DOHH2 (cell line): ENCODE measurements around the gene TCHP.
"Not testable (repeated sequence)": the region's sequence is repeated elsewhere in the genome, so short reads cannot be mapped to it uniquely, and the experiment has no call there.

Source experiments
- H3F3A ChIP-seq: fragments of 200-600 bp; sonication (generic), shearing (Covaris generic); 2 replicates; pipeline ENCODE4 v1.6.0; 2016; ENCODE audit warnings: antibody characterized with exemption, mild to moderate bottlenecking; ENCODE audit not compliant: control insufficient read depth, insufficient read depth
- H3K27ac ChIP-seq: fragments of 200-600 bp; sonication (generic); 2 replicates; pipeline ENCODE4 v1.5.1; 2014; ENCODE audit warnings: low read depth, mild to moderate bottlenecking, low read length, moderate library complexity
- H3K27me3 ChIP-seq: fragments of 200-600 bp; sonication (generic); 2 replicates; pipeline ENCODE4 v1.6.1; 2014; ENCODE audit warnings: mild to moderate bottlenecking, low read length, mixed read lengths; ENCODE audit not compliant: control insufficient read depth
- H3K36me3 ChIP-seq: fragments of 200-600 bp; sonication (generic); 2 replicates; pipeline ENCODE4 v1.6.1; 2014; ENCODE audit warnings: mild to moderate bottlenecking, low read length, moderate library complexity, mixed read lengths; ENCODE audit not compliant: control insufficient read depth
- H3K4me1 ChIP-seq: fragments of 200-600 bp; sonication (generic); 2 replicates; pipeline ENCODE4 v1.6.1; 2014; ENCODE audit warnings: mild to moderate bottlenecking, low read length, mixed read lengths; ENCODE audit not compliant: control insufficient read depth
- H3K4me2 ChIP-seq: fragments of 200-600 bp; sonication (generic); 2 replicates; pipeline ENCODE4 v1.6.0; 2014; ENCODE audit warnings: mild to moderate bottlenecking, low read length, moderate library complexity
- H3K4me3 ChIP-seq: fragments of 200-600 bp; sonication (generic); 2 replicates; pipeline ENCODE4 v1.5.1; 2014; ENCODE audit warnings: mild to moderate bottlenecking, low read length, mixed read lengths
- H3K79me2 ChIP-seq: fragments of 200-600 bp; sonication (generic); 2 replicates; pipeline ENCODE4 v1.6.1; 2014; ENCODE audit warnings: mild to moderate bottlenecking, low read length, mixed read lengths; ENCODE audit not compliant: control insufficient read depth
- H3K9me2 ChIP-seq: fragments of 200-600 bp; sonication (generic); replicated peaks from 2 replicates; pipeline ENCODE4 v1.6.1; 2014; ENCODE audit warnings: mild to moderate bottlenecking, low read length, mixed read lengths; ENCODE audit not compliant: control insufficient read depth
- H3K9me3 ChIP-seq: fragments of 200-600 bp; sonication (generic); 2 replicates; pipeline ENCODE4 v1.6.1; 2014; ENCODE audit warnings: antibody characterized with exemption, low read length, mixed read lengths; ENCODE audit not compliant: control insufficient read depth, insufficient read depth
- H4K20me1 ChIP-seq: fragments of 200-600 bp; sonication (generic); 2 replicates; pipeline ENCODE4 v1.6.0; 2014; ENCODE audit warnings: low read depth, mild to moderate bottlenecking, antibody characterized with exemption, low read length, moderate library complexity; ENCODE audit not compliant: control insufficient read depth, insufficient read depth
- EZH2phosphoT487 ChIP-seq: fragments of 200-600 bp; sonication (generic); IDR thresholded peaks from 2 replicates; pipeline ENCODE4 v1.6.1; 2017; ENCODE audit warnings: borderline replicate concordance, mild to moderate bottlenecking, antibody characterized with exemption, low read length, moderate library complexity, mixed read lengths
- TF ChIP-seq, protein P1 (sequence below): fragments of 200-600 bp; sonication (generic); IDR thresholded peaks from one replicate; pipeline ENCODE4 v1.5.1; 2014; ENCODE audit warnings: antibody characterized with exemption, mild to moderate bottlenecking, low read depth, low read length; ENCODE audit not compliant: poor library complexity, severe bottlenecking

Gene TCHP

DNA sequence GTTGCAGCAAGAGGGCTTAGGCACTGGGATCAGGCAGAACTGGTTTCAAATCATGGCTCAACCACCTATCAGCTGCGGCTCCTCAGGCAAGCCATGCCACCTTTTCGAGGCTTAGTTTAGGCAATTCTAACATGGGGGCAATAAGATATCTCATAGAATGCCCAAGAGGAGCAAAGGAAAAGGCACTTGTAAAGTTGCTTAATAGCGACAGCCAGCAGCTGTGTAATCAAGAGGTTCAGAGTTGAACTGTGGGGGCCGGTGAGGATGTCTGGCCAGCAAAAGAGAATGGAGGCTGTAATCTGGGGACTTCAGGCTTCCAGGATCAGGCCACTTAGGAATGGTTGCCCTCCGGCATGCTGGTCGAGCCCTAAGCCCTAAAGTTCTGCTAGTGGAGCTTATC lies 3.0 kb upstream of the TCHP start:
- peaks cover 9% of the 10 kb centered on the region for H3K36me3 ChIP-seq
- no peak overlapping the region for H3K4me3 ChIP-seq
- H3K4me2 ChIP-seq: no peak overlapping the region
- H4K20me1 ChIP-seq: no peaks in the 10 kb centered on the region
- no peaks in the 10 kb centered on the region for H3K9me3 ChIP-seq
- no peaks in the 10 kb centered on the region for H3K9me2 ChIP-seq
- TF ChIP-seq, protein P1, sequence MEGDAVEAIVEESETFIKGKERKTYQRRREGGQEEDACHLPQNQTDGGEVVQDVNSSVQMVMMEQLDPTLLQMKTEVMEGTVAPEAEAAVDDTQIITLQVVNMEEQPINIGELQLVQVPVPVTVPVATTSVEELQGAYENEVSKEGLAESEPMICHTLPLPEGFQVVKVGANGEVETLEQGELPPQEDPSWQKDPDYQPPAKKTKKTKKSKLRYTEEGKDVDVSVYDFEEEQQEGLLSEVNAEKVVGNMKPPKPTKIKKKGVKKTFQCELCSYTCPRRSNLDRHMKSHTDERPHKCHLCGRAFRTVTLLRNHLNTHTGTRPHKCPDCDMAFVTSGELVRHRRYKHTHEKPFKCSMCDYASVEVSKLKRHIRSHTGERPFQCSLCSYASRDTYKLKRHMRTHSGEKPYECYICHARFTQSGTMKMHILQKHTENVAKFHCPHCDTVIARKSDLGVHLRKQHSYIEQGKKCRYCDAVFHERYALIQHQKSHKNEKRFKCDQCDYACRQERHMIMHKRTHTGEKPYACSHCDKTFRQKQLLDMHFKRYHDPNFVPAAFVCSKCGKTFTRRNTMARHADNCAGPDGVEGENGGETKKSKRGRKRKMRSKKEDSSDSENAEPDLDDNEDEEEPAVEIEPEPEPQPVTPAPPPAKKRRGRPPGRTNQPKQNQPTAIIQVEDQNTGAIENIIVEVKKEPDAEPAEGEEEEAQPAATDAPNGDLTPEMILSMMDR: no peak
- no peak for TF ChIP-seq EZH2phosphoT487
- H3K4me1 ChIP-seq: peaks cover 34% of the 10 kb centered on the region
- H3K79me2 ChIP-seq: peaks cover 27% of the 10 kb centered on the region
- H3F3A ChIP-seq: no peaks in the 10 kb centered on the region
- peaks cover 4% of the 10 kb centered on the region; the same call in 1 of the 2 replicates for H3K27me3 ChIP-seq
- no peak overlapping the region for H3K27ac ChIP-seq

DNA sequence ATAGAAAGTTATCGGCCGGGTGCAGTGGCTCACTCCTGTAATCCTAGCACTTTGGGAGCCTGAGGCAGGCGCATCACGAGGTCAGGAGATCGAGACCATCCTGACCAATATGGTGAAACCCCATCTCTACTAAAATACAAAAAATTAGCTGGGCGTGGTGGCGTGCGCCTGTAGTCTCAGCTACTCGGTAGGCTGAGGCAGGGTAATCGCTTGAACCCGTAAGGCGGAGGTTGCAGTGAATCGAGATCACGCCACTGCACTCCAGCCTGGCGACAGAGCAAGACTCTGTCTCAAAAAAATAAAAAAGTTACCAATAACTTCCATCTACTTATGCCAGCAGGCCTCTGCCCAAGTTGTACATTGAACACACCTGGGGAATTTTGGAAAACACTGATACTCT lies 729 bp upstream of the TCHP start:
- not testable (repeated sequence) for H3K9me3 ChIP-seq, H3K27me3 ChIP-seq, H4K20me1 ChIP-seq, H3F3A ChIP-seq, H3K9me2 ChIP-seq
- H3K4me3 ChIP-seq: peak overlapping the region; percentile 98
- peak overlapping the region; percentile 55; the same call in 1 of the 2 replicates for H3K27ac ChIP-seq
- H3K4me2 ChIP-seq: peak overlapping the region; percentile 99
- H3K4me1 ChIP-seq: peaks cover 20% of the 10 kb centered on the region
- H3K79me2 ChIP-seq: peaks cover 34% of the 10 kb centered on the region
- H3K36me3 ChIP-seq: peaks cover 29% of the 10 kb centered on the region

DNA sequence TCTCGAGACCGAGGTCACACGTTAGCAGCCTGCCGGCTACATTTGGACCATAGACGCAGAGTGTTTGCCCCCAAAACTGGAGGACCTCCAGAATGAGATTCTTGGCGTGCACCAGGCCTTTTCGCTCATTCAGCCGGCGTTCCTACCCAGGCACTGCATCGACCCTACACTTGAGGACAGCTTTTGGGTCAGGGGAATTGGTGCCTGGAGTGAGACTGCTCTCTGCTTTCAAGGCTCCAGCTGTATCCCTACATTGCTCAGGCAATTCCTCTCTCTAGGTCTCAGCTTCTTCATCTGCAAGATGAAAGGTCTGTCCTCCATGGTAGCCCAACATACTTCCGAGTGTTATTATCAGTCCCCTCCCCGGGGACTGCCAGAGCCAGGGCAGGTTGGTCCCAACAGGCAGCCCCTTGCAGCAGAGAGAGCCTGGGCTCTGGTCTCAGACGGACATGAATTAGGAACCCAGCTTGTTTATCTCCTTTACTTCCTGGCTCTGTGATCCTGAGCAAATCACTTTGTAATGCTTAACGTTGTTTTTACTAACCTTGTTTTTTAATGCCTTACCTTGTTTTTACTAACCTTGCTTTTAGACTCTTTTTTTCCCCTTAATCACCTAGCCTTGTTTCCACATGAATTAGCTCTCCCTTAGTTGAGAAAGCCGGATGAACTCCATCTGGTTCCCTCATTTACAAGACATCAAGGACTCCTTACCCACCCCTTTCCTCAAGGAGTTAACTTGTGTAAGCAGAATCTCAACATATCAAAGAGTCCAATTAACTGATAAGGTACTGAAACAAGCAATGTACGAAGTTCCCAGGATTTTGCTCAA lies 892 bp downstream of the TCHP start:
- H3K4me1 ChIP-seq: peaks cover 20% of the 10 kb centered on the region
- H3K9me3 ChIP-seq: no peaks in the 10 kb centered on the region
- no peak for TF ChIP-seq EZH2phosphoT487
- TF ChIP-seq, protein P1: no peak
- no peaks in the 10 kb centered on the region for H3K9me2 ChIP-seq
- H3K4me2 ChIP-seq: peak overlapping the region; percentile 99
- peak overlapping the region; percentile 55 for H3K27ac ChIP-seq
- H4K20me1 ChIP-seq: no peaks in the 10 kb centered on the region
- H3K36me3 ChIP-seq: peaks cover 45% of the 10 kb centered on the region
- H3K4me3 ChIP-seq: peak overlapping the region; percentile 98
- no peaks in the 10 kb centered on the region for H3F3A ChIP-seq
- H3K79me2 ChIP-seq: peaks cover 34% of the 10 kb centered on the region
- H3K27me3 ChIP-seq: no peaks in the 10 kb centered on the region

DNA sequence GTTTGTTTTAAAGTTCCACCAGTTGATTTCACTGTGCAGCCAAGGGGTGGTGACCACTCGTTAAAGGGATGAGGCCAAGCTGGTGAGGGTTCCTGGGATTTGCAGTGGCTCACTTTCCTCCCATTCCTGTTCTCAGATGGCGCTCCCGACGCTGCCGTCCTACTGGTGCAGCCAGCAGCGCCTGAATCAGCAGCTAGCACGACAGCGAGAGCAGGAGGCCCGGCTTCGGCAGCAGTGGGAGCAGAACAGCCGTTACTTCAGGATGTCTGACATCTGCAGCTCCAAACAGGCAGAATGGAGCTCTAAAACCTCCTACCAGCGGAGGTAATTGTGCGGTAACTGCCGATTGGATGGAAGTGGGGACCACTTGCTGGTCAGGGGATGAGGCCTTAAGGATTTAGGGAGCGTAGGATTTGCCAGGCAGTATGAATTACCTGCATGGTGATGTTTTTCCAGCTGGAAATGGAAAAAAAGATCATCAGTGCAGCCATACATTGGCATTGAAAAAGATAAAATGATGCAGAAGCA lies 2.9 kb downstream of the TCHP start:
- Histone ChIP-seq H3K9me3 (no peaks in the 10 kb centered on the region), H3K4me2 (no peak overlapping the region), H3K27me3 (no peaks in the 10 kb centered on the region), H3K4me1 (peaks cover 20% of the 10 kb centered on the region), H3K79me2 (peaks cover 34% of the 10 kb centered on the region), H3K9me2 (no peaks in the 10 kb centered on the region), H4K20me1 (no peaks in the 10 kb centered on the region), H3K36me3 (peaks cover 63% of the 10 kb centered on the region), H3K27ac (no peak overlapping the region), H3K4me3 (no peak overlapping the region), H3F3A (no peaks in the 10 kb centered on the region)
- TF ChIP-seq, protein P1: no peak
- TF ChIP-seq EZH2phosphoT487: no peak
